K562 (cell line): ENCODE results near the gene EVI5. TPM values are rescaled to one million over a fixed set of nuclear protein-coding genes. Genes with fewer than 3 reads are reported as not detected.

Experiments
- ATAC-seq: fragments of 200-7000 bp; cut with Tn5 transposase; 3 replicates; pipeline ENCODE4 v1.9.1; 2020; ENCODE audit warnings: moderate library complexity
- BruUV-seq: library from RNA; stranded (reverse); fragments of 400-500 nt; replicated peaks from 2 replicates; lab custom pipeline; 2021; lab: Mats Ljungman, UMichigan
- CTCF ChIA-PET: fragments of 300-600 bp; formaldehyde crosslinking; extraction: SDS; loops from one replicate; lab custom pipeline; 2021; ENCODE audit warnings: low intra/inter-chr PET ratio; lab: Yijun Ruan, JAX
- POLR2A ChIA-PET: fragments of 300-600, 350-650 bp; sonication (Branson Sonifier 250); formaldehyde crosslinking; extraction: SDS; loops from one replicate; lab custom pipeline; 2021; ENCODE audit warnings: antibody characterized with exemption, inconsistent platforms; lab: Yijun Ruan, JAX
- DNase-seq, 4 experiments: peaks; one replicate each; pipeline versions ENCODE4 v3.0.0 to v3.0.0-alpha.2; 2011 to 2018; ENCODE audit warnings: low spot score in 3 of 4, mixed read lengths in 3 of 4; ENCODE audit errors: extremely low read depth in 1 of 4
- FAIRE-seq: peaks from 2 replicates; lab custom pipeline; 2011; peaks lifted over from hg19 to GRCh38; lab: Jason Lieb, UNC
- H2AFZ ChIP-seq: 2 replicates; pipeline ENCODE4 v1.6.0; 2011; ENCODE audit warnings: low read depth, low read length, control low read depth, inconsistent platforms
- H3K27ac ChIP-seq: fragments of 200-600 bp; 3 replicates; pipeline ENCODE4 v1.8.0; 2011; ENCODE audit warnings: low read depth, mild to moderate bottlenecking, control low read depth, inconsistent platforms, low read length, moderate library complexity, mixed read lengths; ENCODE audit errors: extremely low read depth
- H3K27me3 ChIP-seq, 2 experiments: fragments of 300-600 bp in 1 of 2; 2 replicates in 1 of 2; 3 replicates in 1 of 2; pipeline versions ENCODE4 v1.6.0 to v1.8.0; 2011; ENCODE audit warnings: inconsistent platforms in 2 of 2, low read length in 2 of 2, mild to moderate bottlenecking in 1 of 2, mixed read lengths in 1 of 2, moderate library complexity in 1 of 2; ENCODE audit not compliant: control insufficient read depth in 2 of 2, insufficient read depth in 2 of 2
- H3K36me3 ChIP-seq: fragments of 300-600 bp; 3 replicates; pipeline ENCODE4 v1.8.0; 2011; ENCODE audit warnings: mild to moderate bottlenecking, low read length, inconsistent platforms; ENCODE audit not compliant: control insufficient read depth, insufficient read depth
- H3K4me1 ChIP-seq, 2 experiments: fragments of 200-600 bp in 1 of 2; replicated peaks in 1 of 2; 2 replicates in 1 of 2; 3 replicates in 1 of 2; pipeline versions ENCODE4 v1.5.1 to v1.8.0; 2011; ENCODE audit warnings: inconsistent platforms in 2 of 2, low read length in 2 of 2, mild to moderate bottlenecking in 1 of 2, mixed read lengths in 1 of 2, moderate library complexity in 1 of 2; ENCODE audit not compliant: control insufficient read depth in 2 of 2, insufficient read depth in 2 of 2
- H3K4me2 ChIP-seq: 2 replicates; pipeline ENCODE4 v1.6.1; 2011; ENCODE audit warnings: low read length, control low read depth, inconsistent platforms, mixed read lengths; ENCODE audit not compliant: insufficient read depth
- H3K4me3 ChIP-seq: fragments of 200-600 bp; sonication (generic), shearing (Covaris generic); 2 replicates; pipeline ENCODE4 v1.5.1; 2016; ENCODE audit warnings: control low read depth, inconsistent platforms
- H3K79me2 ChIP-seq: fragments of 200-600 bp; 3 replicates; pipeline ENCODE4 v1.8.0; 2011; ENCODE audit warnings: low read length, inconsistent platforms; ENCODE audit not compliant: control insufficient read depth, insufficient read depth
- H3K9ac ChIP-seq, 2 experiments: 2 replicates each; pipeline versions ENCODE4 v1.6.0 to v1.6.1; 2011; ENCODE audit warnings: low read depth in 2 of 2, low read length in 2 of 2, control low read depth in 1 of 2, inconsistent platforms in 1 of 2, mild to moderate bottlenecking in 1 of 2, mixed read lengths in 1 of 2; ENCODE audit not compliant: insufficient read depth in 1 of 2
- H3K9me1 ChIP-seq: one replicate; pipeline ENCODE4 v1.6.0; 2011; ENCODE audit warnings: inconsistent platforms, mild to moderate bottlenecking, low read length, moderate library complexity; ENCODE audit not compliant: control insufficient read depth, insufficient read depth
- H3K9me3 ChIP-seq: replicated peaks from 2 replicates; pipeline ENCODE4 v1.5.1; 2011; ENCODE audit warnings: low read depth, low read length, inconsistent platforms; ENCODE audit not compliant: control insufficient read depth, insufficient read depth
- H4K20me1 ChIP-seq: replicated peaks from 2 replicates; pipeline ENCODE4 v1.6.1; 2011; ENCODE audit warnings: low read length, inconsistent platforms, mixed read lengths; ENCODE audit not compliant: control insufficient read depth, insufficient read depth
- BRCA1 ChIP-seq, 2 experiments: fragments of 450-650 bp in 1 of 2; sonication (generic) in 1 of 2; formaldehyde crosslinking in 1 of 2; IDR thresholded peaks; 2 replicates each; pipeline versions ENCODE4 v1.5.0 to v1.6.1; 2017 to 2020; ENCODE audit warnings: mild to moderate bottlenecking in 1 of 2, missing genetic modification reagents in 1 of 2
- C11orf30 ChIP-seq: fragments of 450-650 bp; IDR thresholded peaks from 2 replicates; pipeline ENCODE4 v1.6.1; 2016; ENCODE audit warnings: low read depth, mild to moderate bottlenecking
- COPS2 ChIP-seq: fragments of 450-650 bp; conservative IDR thresholded peaks from 2 replicates; pipeline ENCODE4 v1.6.1; 2016; ENCODE audit warnings: mild to moderate bottlenecking, moderate library complexity
- CSDE1 ChIP-seq, 2 experiments: fragments of 450-650 bp; IDR thresholded peaks; 2 replicates each; pipeline ENCODE4 v1.6.1; 2016; ENCODE audit warnings: mild to moderate bottlenecking in 1 of 2
- FOXA3 ChIP-seq, 2 experiments: fragments of 450-650 bp in 1 of 2; sonication (generic) in 1 of 2; formaldehyde crosslinking; IDR thresholded peaks in 1 of 2; conservative IDR thresholded peaks in 1 of 2; 2 replicates each; pipeline versions ENCODE4 v1.4.0 to v1.8.0; 2020 to 2022; ENCODE audit warnings: mild to moderate bottlenecking in 2 of 2, missing genetic modification reagents in 1 of 2
- KDM1A ChIP-seq, 2 experiments: fragments of 450-650 bp; IDR thresholded peaks; 2 replicates each; pipeline ENCODE4 v1.6.1; 2016; ENCODE audit warnings: mild to moderate bottlenecking in 2 of 2
- RBM25 ChIP-seq: fragments of 200-400 bp; formaldehyde crosslinking; IDR thresholded peaks from 2 replicates; pipeline ENCODE4 v1.6.1; 2018; ENCODE audit warnings: low read length, low read depth, moderate library complexity; ENCODE audit not compliant: severe bottlenecking
- SMAD4 ChIP-seq: fragments of 250-450 bp; sonication (Bioruptor Pico); conservative IDR thresholded peaks from 2 replicates; pipeline ENCODE4 v1.8.0; 2021; ENCODE audit warnings: inconsistent platforms, mild to moderate bottlenecking, moderate library complexity
- U2AF2 ChIP-seq: fragments of 200-400 bp; formaldehyde crosslinking; optimal IDR thresholded peaks from 2 replicates; pipeline ENCODE3; 2017; ENCODE audit warnings: low read depth, mild to moderate bottlenecking, low read length
- ZNF121 ChIP-seq: sonication (generic); formaldehyde crosslinking; conservative IDR thresholded peaks from 2 replicates; pipeline ENCODE4 v1.8.0; 2022; ENCODE audit warnings: missing genetic modification reagents
- WGBS: fragments of 100-300 bp; shearing (Covaris generic); methylation state at CpG from one replicate; pipeline ENCODE4 v1.1.6; 2016; ENCODE audit warnings: low coverage, mixed read lengths; ENCODE audit not compliant: insufficient coverage; ENCODE audit errors: missing lambda C conversion rate; 5-methylcytosine and 5-hydroxymethylcytosine counted together
- in situ Hi-C: fragments of 300-500 bp; cut with MboI; formaldehyde crosslinking; loops from 4 replicates; pipeline ENCODE4 v1.15.0; 2018; ENCODE audit warnings: inconsistent platforms, mixed read lengths
- intact Hi-C: fragments of 100-400 bp; cut with micrococcal nuclease; formaldehyde crosslinking; loops from 2 replicates; pipeline ENCODE4 v1.14.2; 2022
- polyA plus RNA-seq, 8 experiments: library from polyadenylated mRNA; depleted of rRNA in 4 of 8; stranded (reverse) in 5 of 8; unstranded in 3 of 8; fragments of >200 nt; fragmentation: Nextera tagmentation in 2 of 8; fragmentation: Illumina TruSeq in 1 of 8; extraction: Ambion mirVana in 2 of 8; extraction: Trizol in 1 of 8; gene quantifications; 2 replicates each; pipeline versions ENCODE4 v1.2.1 to v1.2.3, GENCODE V29; 2011 to 2014; ENCODE audit warnings: inconsistent platforms in 1 of 8, missing spikeins in 1 of 8
- total RNA-seq, 7 experiments: library from RNA; depleted of rRNA in 6 of 7; stranded (reverse); fragments of >200 nt in 6 of 7; fragmentation: Illumina TruSeq in 2 of 7; extraction: Trizol in 2 of 7; gene quantifications; 2 replicates each; pipeline versions ENCODE4 v1.2.1 to v1.2.3, GENCODE V29; 2011 to 2021; ENCODE audit warnings: low replicate concordance in 1 of 7
- TF ChIP-seq, protein P1 (sequence below): IDR thresholded peaks from 3 replicates; pipeline ENCODE4 v1.6.1; 2011; ENCODE audit warnings: borderline replicate concordance, mild to moderate bottlenecking, moderate library complexity; ENCODE audit not compliant: insufficient read length; ENCODE audit errors: extremely low read depth
- TF ChIP-seq, protein P2 (sequence below): fragments of 450-650 bp; formaldehyde crosslinking; IDR thresholded peaks from 2 replicates; pipeline ENCODE4 v1.4.0; 2022; ENCODE audit warnings: missing genetic modification characterization
- TF ChIP-seq, protein P3 (sequence below): sonication (generic); formaldehyde crosslinking; IDR thresholded peaks from 2 replicates; pipeline ENCODE4 v1.8.0; 2022; ENCODE audit warnings: mild to moderate bottlenecking, missing genetic modification reagents

Gene EVI5
- total and polyA plus RNA-seq, 9 of the 15 experiments (the other 6 are each of a cell fraction or from before 2014, with no cell fraction given) = 1.7 to 50.1 (median 13.7) TPM

DNA sequence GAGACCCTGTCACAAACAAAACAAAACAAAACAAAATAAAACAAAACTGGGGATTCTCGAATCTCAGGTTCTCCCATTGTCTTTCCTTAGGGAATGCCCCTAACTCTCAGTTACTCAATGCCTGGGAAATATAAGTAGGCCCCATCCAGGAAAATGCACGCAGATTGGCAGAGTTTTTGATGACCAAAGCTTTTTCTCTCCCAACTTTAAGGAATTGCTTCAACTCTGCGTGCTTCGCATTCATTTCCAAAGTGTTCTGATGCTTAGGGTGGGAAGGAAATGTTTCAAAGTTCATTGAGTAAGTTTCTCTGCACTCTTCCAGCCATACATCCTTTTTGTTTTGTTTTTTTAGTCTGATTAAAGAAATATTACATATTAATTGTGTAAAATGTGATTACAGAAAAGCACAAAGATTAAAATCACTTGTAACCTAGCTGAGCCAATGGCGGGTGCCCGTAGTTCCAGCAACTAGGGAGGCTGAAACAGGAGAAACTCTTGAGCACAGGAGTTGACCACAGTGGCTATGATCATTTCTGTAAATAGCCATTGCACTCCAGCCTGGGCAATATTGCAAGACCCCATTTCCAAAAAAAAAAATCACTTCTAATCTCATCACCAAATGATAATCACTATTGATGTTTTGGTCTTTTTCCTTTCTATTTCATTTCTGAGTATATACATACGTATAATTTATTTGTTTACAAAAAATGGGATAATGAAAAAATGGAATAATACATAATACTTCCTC is 18.4 kb upstream of the EVI5 start:
- TF ChIP-seq KDM1A (IDR thresholded peaks at IDR 0.05) (no peak), U2AF2 (no peak), COPS2 (no peak), C11orf30 (peak; percentile 14; the same call in 1 of the 2 replicates), RBM25 (peak; percentile 65), BRCA1 (IDR thresholded peaks at IDR 0.05) (no peak), BRCA1 (CRISPR knock-in tag; IDR thresholded peaks at IDR 0.05) (no peak), SMAD4 (CRISPR knock-in tag) (no peak), CSDE1 (IDR thresholded peaks at IDR 0.05) (no peak), FOXA3 (CRISPR knock-in tag; conservative IDR thresholded peaks at IDR 0.05 in 1 of 2, IDR thresholded peaks at IDR 0.05 in 1 of 2) (no peak), ZNF121 (CRISPR knock-in tag) (peak; percentile 85)
- TF ChIP-seq, protein P1, sequence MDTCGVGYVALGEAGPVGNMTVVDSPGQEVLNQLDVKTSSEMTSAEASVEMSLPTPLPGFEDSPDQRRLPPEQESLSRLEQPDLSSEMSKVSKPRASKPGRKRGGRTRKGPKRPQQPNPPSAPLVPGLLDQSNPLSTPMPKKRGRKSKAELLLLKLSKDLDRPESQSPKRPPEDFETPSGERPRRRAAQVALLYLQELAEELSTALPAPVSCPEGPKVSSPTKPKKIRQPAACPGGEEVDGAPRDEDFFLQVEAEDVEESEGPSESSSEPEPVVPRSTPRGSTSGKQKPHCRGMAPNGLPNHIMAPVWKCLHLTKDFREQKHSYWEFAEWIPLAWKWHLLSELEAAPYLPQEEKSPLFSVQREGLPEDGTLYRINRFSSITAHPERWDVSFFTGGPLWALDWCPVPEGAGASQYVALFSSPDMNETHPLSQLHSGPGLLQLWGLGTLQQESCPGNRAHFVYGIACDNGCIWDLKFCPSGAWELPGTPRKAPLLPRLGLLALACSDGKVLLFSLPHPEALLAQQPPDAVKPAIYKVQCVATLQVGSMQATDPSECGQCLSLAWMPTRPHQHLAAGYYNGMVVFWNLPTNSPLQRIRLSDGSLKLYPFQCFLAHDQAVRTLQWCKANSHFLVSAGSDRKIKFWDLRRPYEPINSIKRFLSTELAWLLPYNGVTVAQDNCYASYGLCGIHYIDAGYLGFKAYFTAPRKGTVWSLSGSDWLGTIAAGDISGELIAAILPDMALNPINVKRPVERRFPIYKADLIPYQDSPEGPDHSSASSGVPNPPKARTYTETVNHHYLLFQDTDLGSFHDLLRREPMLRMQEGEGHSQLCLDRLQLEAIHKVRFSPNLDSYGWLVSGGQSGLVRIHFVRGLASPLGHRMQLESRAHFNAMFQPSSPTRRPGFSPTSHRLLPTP = no peak
- TF ChIP-seq, protein P2, sequence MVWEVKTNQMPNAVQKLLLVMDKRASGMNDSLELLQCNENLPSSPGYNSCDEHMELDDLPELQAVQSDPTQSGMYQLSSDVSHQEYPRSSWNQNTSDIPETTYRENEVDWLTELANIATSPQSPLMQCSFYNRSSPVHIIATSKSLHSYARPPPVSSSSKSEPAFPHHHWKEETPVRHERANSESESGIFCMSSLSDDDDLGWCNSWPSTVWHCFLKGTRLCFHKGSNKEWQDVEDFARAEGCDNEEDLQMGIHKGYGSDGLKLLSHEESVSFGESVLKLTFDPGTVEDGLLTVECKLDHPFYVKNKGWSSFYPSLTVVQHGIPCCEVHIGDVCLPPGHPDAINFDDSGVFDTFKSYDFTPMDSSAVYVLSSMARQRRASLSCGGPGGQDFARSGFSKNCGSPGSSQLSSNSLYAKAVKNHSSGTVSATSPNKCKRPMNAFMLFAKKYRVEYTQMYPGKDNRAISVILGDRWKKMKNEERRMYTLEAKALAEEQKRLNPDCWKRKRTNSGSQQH = no peak
- TF ChIP-seq, protein P3, sequence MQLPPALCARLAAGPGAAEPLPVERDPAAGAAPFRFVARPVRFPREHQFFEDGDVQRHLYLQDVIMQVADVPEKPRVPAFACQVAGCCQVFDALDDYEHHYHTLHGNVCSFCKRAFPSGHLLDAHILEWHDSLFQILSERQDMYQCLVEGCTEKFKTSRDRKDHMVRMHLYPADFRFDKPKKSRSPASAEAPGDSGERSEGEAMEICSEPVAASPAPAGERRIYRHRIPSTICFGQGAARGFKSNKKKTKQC (CRISPR knock-in tag) = no peak
- no peak overlapping the region for H3K4me3 ChIP-seq
- 89% methylated on average over 7 of the region's 7 CpGs for WGBS
- no peak overlapping the region for H3K9ac ChIP-seq
- H4K20me1 ChIP-seq = no peaks in the 10 kb centered on the region
- DNase-seq = no peak
- peaks cover 0 to 9% of the 10 kb centered on the region in 2 experiments; a peak in 3 of 5 replicates for H3K4me1 ChIP-seq
- no peaks in the 10 kb centered on the region for H3K9me3 ChIP-seq
- H3K27ac ChIP-seq = no peak overlapping the region
- no TSS peak for BruUV-seq
- no peaks in the 10 kb centered on the region for H3K79me2 ChIP-seq
- H3K4me2 ChIP-seq = no peak overlapping the region
- no peak overlapping the region for H2AFZ ChIP-seq
- no peaks in the 10 kb centered on the region for H3K36me3 ChIP-seq
- CTCF ChIA-PET = no interaction called here
- POLR2A ChIA-PET = interaction anchor here (0.6 to 2.2 kb wide), 3 partner anchors 11 to 552 kb away, joined by 3 to 15 read pairs (median 3); no protein-coding TSS in a partner anchor
- H3K9me1 ChIP-seq = no peaks in the 10 kb centered on the region
- ATAC-seq = no peak
- FAIRE-seq = no peak
- H3K27me3 ChIP-seq = no peaks in the 10 kb centered on the region
- in situ Hi-C loops = no loop called here
- intact Hi-C loops = no loop called here
